Astrocyte (in vitro differentiated cells and primary cell): ENCODE measurements around the gene KCNAB3. TPM values are rescaled to one million over a fixed set of nuclear protein-coding genes. Genes with fewer than 3 reads are reported as not detected.

Source experiments
- DNase-seq: peaks from one replicate; pipeline ENCODE4 v3.0.0-alpha.2; 2010; ENCODE audit warnings: low read depth
- FAIRE-seq: peaks from 2 replicates; lab custom pipeline; 2011; peaks lifted over from hg19 to GRCh38; lab: Jason Lieb, UNC
- H2AFZ ChIP-seq: 2 replicates; pipeline ENCODE4 v1.6.0; 2012; ENCODE audit warnings: low read depth, low read length, inconsistent platforms
- H3K27ac ChIP-seq: 2 replicates; pipeline ENCODE4 v1.5.1; 2011; ENCODE audit warnings: low read depth, low read length, inconsistent platforms
- H3K27me3 ChIP-seq: 2 replicates; pipeline ENCODE4 v1.6.0; 2011; ENCODE audit warnings: low read length, inconsistent platforms; ENCODE audit not compliant: insufficient read depth
- H3K36me3 ChIP-seq: 2 replicates; pipeline ENCODE4 v1.5.1; 2011; ENCODE audit warnings: low read length, inconsistent platforms; ENCODE audit not compliant: insufficient read depth
- H3K4me1 ChIP-seq: 2 replicates; pipeline ENCODE4 v1.5.1; 2011; ENCODE audit warnings: low read length, inconsistent platforms; ENCODE audit not compliant: insufficient read depth
- H3K4me2 ChIP-seq: 2 replicates; pipeline ENCODE4 v1.6.0; 2012; ENCODE audit warnings: low read length, inconsistent platforms
- H3K4me3 ChIP-seq: 2 replicates; pipeline ENCODE4 v1.5.1; 2011; ENCODE audit warnings: low read depth, mild to moderate bottlenecking, low read length, inconsistent platforms; ENCODE audit not compliant: insufficient read depth
- H3K79me2 ChIP-seq: 2 replicates; pipeline ENCODE4 v1.6.0; 2012; ENCODE audit warnings: mild to moderate bottlenecking, low read length, inconsistent platforms; ENCODE audit not compliant: insufficient read depth
- H3K9ac ChIP-seq: 2 replicates; pipeline ENCODE4 v1.6.0; 2012; ENCODE audit warnings: mild to moderate bottlenecking, low read length, inconsistent platforms
- H3K9me3 ChIP-seq: 2 replicates; pipeline ENCODE4 v1.5.1; 2012; ENCODE audit warnings: low read depth, mild to moderate bottlenecking, low read length, inconsistent platforms; ENCODE audit not compliant: insufficient read depth
- H4K20me1 ChIP-seq: 2 replicates; pipeline ENCODE4 v1.6.0; 2012; ENCODE audit warnings: low read length, inconsistent platforms; ENCODE audit not compliant: insufficient read depth
- H3K27ac Mint-ChIP-seq: one replicate; pipeline ENCODE4 v1.8.0; 2021; ENCODE audit warnings: mild to moderate bottlenecking, mixed read lengths; ENCODE audit not compliant: unreplicated experiment
- H3K27me3 Mint-ChIP-seq: one replicate; pipeline ENCODE4 v1.8.0; 2021; ENCODE audit warnings: low read depth, mixed read lengths; ENCODE audit not compliant: unreplicated experiment
- H3K36me3 Mint-ChIP-seq: one replicate; pipeline ENCODE4 v1.8.0; 2021; ENCODE audit warnings: low read depth, mixed read lengths; ENCODE audit not compliant: unreplicated experiment
- H3K4me1 Mint-ChIP-seq: one replicate; pipeline ENCODE4 v1.8.0; 2021; ENCODE audit warnings: low read depth, mixed read lengths; ENCODE audit not compliant: unreplicated experiment
- H3K4me3 Mint-ChIP-seq: one replicate; pipeline ENCODE4 v1.8.0; 2021; ENCODE audit warnings: mild to moderate bottlenecking, moderate library complexity, mixed read lengths; ENCODE audit not compliant: unreplicated experiment
- H3K9me3 Mint-ChIP-seq: one replicate; pipeline ENCODE4 v1.8.0; 2021; ENCODE audit warnings: mild to moderate bottlenecking, mixed read lengths; ENCODE audit not compliant: unreplicated experiment
- CTCF ChIP-seq: IDR thresholded peaks from 2 replicates; pipeline ENCODE4 v1.5.1; 2011; ENCODE audit warnings: low read depth, mild to moderate bottlenecking, inconsistent platforms, low read length, moderate library complexity; ENCODE audit not compliant: insufficient read depth
- EZH2 ChIP-seq: IDR thresholded peaks from 2 replicates; pipeline ENCODE4 v1.6.1; 2012; ENCODE audit warnings: mild to moderate bottlenecking, low read length, inconsistent platforms; ENCODE audit not compliant: insufficient read depth
- total RNA-seq: library from RNA; stranded (reverse); gene quantifications from 2 replicates; pipeline ENCODE4 v1.2.1, GENCODE V29; 2021

KCNAB3 gene
- total RNA-seq, 1 donor from 2014 or later, result 1.4 TPM

DNA sequence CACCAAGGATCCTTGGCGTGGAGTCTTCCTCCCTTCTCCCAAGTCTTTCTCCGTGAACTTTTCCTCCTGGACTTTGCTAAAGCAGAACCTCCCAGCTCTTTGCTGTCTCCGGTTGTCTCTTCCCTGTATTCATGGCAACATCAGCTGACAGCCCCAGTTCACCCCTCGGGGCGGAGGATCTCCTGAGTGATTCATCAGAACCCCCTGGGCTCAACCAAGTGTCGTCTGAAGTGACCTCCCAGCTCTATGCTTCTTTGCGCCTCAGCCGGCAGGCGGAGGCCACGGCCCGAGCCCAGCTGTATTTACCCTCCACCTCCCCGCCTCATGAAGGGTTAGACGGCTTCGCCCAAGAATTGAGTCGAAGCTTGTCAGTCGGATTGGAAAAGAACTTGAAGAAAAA, 3.3 kb upstream of the KCNAB3 start:
- DNase-seq (peak; percentile 23), FAIRE-seq (no peak)
- Histone ChIP-seq H4K20me1 (peaks cover 28% of the 10 kb centered on the region), H3K36me3 (peaks cover 11% of the 10 kb centered on the region), H3K27me3 (no peaks in the 10 kb centered on the region), H3K9ac (peak overlapping the region; percentile 94), H3K4me3 (peak overlapping the region; percentile 90), H3K79me2 (peaks cover 47% of the 10 kb centered on the region), H3K4me1 (peaks cover 19% of the 10 kb centered on the region), H3K4me2 (peak overlapping the region; percentile 96), H3K27ac (peak overlapping the region; percentile 93), H3K9me3 (no peaks in the 10 kb centered on the region), H2AFZ (peak overlapping the region; percentile 91)
- peaks cover 14% of the 10 kb centered on the region for H3K4me1 Mint-ChIP-seq
- H3K4me3 Mint-ChIP-seq, result peak overlapping the region; percentile 95
- peaks cover 12% of the 10 kb centered on the region for H3K36me3 Mint-ChIP-seq
- H3K9me3 Mint-ChIP-seq, result peaks cover 2% of the 10 kb centered on the region
- no peak for TF ChIP-seq CTCF
- peaks cover 13% of the 10 kb centered on the region for H3K27me3 Mint-ChIP-seq
- H3K27ac Mint-ChIP-seq, result peak overlapping the region; percentile 90

DNA sequence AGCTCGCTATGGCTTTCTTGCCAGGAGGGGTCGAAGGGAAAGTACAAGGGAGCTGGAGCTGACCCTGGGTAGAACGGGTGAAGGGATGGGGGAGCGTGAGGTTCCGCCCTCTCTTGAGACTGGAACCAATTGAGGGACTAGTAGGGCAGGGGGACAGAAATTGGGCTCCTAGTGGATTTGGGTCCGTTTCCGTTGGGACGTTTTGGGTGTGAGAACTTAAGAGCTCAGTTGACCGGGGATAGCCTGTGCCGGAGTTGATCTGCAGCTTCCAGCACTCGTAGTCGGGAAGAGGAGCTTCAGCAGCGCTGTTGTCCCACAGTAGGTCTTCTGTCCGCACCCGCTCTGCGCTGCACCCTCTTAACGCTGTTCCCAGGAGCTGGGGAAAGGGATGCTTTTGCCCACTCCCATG, 2.8 kb upstream of the KCNAB3 start:
- Histone ChIP-seq H3K9me3 (no peaks in the 10 kb centered on the region), H3K9ac (peak overlapping the region; percentile 94), H3K4me1 (peaks cover 19% of the 10 kb centered on the region), H3K36me3 (peaks cover 11% of the 10 kb centered on the region), H3K27me3 (no peaks in the 10 kb centered on the region), H3K79me2 (peaks cover 47% of the 10 kb centered on the region), H3K27ac (peak overlapping the region; percentile 93), H4K20me1 (peaks cover 28% of the 10 kb centered on the region), H3K4me3 (peak overlapping the region; percentile 90), H2AFZ (peak overlapping the region; percentile 91), H3K4me2 (peak overlapping the region; percentile 96)
- peaks cover 15% of the 10 kb centered on the region for H3K36me3 Mint-ChIP-seq
- H3K4me3 Mint-ChIP-seq, result peak overlapping the region; percentile 95
- peaks cover 14% of the 10 kb centered on the region for H3K4me1 Mint-ChIP-seq
- peaks cover 5% of the 10 kb centered on the region for H3K9me3 Mint-ChIP-seq
- H3K27ac Mint-ChIP-seq, result peak overlapping the region; percentile 90
- FAIRE-seq (no peak), DNase-seq (peak; percentile 25)
- H3K27me3 Mint-ChIP-seq, result peaks cover 17% of the 10 kb centered on the region
- no peak for TF ChIP-seq CTCF
- TF ChIP-seq EZH2, result no peak

DNA sequence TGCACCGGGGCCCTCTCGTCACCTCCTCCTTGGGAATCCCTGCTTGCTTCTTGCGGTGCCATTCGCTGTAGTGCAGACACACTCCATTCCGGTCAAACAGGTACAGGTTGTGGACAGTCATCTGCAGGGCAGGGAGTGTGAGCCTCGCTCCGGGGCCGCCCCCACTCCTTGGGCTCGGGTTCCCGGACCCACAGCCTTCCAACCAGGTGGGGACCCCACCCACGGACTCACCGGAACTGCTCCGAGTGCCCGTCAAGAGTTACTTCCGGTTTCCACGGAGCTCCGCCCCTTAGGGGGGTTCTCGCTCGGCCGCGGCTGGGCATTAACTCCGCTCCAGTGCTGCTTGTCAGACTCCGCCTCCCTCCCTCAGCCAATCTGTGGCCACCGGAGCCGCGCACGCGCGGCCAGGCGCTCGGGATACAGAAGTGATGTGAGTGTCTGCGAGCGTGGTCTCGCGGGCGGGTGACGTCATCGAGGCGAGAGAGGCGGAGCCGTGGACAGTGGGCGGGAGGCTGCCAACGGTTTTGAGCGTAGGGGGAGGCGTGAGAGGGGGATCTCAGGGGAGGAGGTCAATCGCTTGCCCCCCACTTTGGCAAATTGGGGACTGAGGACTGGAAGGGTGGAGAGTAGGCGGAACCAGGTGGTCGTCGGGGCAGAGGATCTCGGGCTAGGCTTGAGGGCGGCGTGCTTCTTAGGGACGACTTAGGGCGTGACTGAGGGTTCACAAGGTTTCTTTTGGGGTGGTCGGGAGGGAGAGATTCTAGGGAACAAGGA, 2.2 kb upstream of the KCNAB3 start, which contains the start of the genes CNTROB and TRAPPC1:
TSS of gene CNTROB (plus strand) at position 498 of the 774 bp plus-strand sequence. CDS start 874 bp downstream, outside the sequence.
TSS of gene TRAPPC1 (minus strand) at position 238 of the 774 bp plus-strand sequence. CDS start at position 121, 117 bp downstream.
- Mint-ChIP-seq H3K9me3 (peaks cover 5% of the 10 kb centered on the region), H3K27me3 (peaks cover 23% of the 10 kb centered on the region), H3K4me1 (peaks cover 14% of the 10 kb centered on the region), H3K4me3 (peak within 1 kb of the TSS; percentile 95), H3K36me3 (peaks cover 21% of the 10 kb centered on the region), H3K27ac (peak within 1 kb of the TSS; percentile 90)
- Histone ChIP-seq H3K36me3 (peaks cover 6% of the 10 kb centered on the region), H3K4me3 (peak within 1 kb of the TSS; percentile 90), H3K79me2 (peaks cover 47% of the 10 kb centered on the region), H3K4me2 (peak within 1 kb of the TSS; percentile 96), H3K9ac (peak within 1 kb of the TSS; percentile 94), H3K27ac (peak within 1 kb of the TSS; percentile 93), H4K20me1 (peaks cover 28% of the 10 kb centered on the region), H3K4me1 (peaks cover 19% of the 10 kb centered on the region), H2AFZ (peak within 1 kb of the TSS; percentile 91), H3K9me3 (no peaks in the 10 kb centered on the region), H3K27me3 (no peaks in the 10 kb centered on the region)
- FAIRE-seq (no peak), DNase-seq (peak; percentile 94)
- TF ChIP-seq EZH2 (no peak), CTCF (no peak)
